CD4-positive, alpha-beta T cell (primary cell): ENCODE measurements around the gene TCF19. TPM values are rescaled to one million over a fixed set of nuclear protein-coding genes. Genes with fewer than 3 reads are reported as not detected.

Experiments
- ATAC-seq: fragments of 200-7000 bp; cut with Tn5 transposase; one replicate; pipeline ENCODE4 v1.10.0; 2022; ENCODE audit warnings: mild to moderate bottlenecking; ENCODE audit not compliant: poor library complexity
- CTCF ChIA-PET: fragments of 350-600 bp; sonication (Branson Sonifier 250); formaldehyde crosslinking; loops from one replicate; lab custom pipeline; 2021; ENCODE audit warnings: antibody characterized with exemption, inconsistent platforms; lab: Charles Lee
- POLR2A ChIA-PET: fragments of 350-600 bp; sonication (Branson Sonifier 250); formaldehyde crosslinking; loops from one replicate; lab custom pipeline; 2021; ENCODE audit warnings: antibody characterized with exemption, inconsistent platforms; lab: Charles Lee
- DNase-seq, 14 experiments: peaks; one replicate each; pipeline ENCODE4 v3.0.0-alpha.2; 2013 to 2020; ENCODE audit warnings: mixed read lengths in 2 of 14
- H3K27ac ChIP-seq, 2 donors: one replicate each; pipeline versions ENCODE4 v1.5.1 to v1.7.0; 2013; ENCODE audit warnings: low read length in 2 of 2, low read depth in 1 of 2, mild to moderate bottlenecking in 1 of 2
- H3K27me3 ChIP-seq, 2 experiments: 1 replicate in 1 of 2; 2 replicates in 1 of 2; pipeline versions ENCODE4 v1.6.1 to v1.7.0; 2013; ENCODE audit warnings: low read length in 2 of 2, control low read depth in 1 of 2, mild to moderate bottlenecking in 1 of 2, moderate library complexity in 1 of 2; ENCODE audit not compliant: insufficient read depth in 2 of 2, control insufficient read depth in 1 of 2
- H3K36me3 ChIP-seq: one replicate; pipeline ENCODE4 v1.6.1; 2013; ENCODE audit warnings: low read length, control low read depth; ENCODE audit not compliant: insufficient read depth
- H3K4me1 ChIP-seq: one replicate; pipeline ENCODE4 v1.6.1; 2013; ENCODE audit warnings: low read length, control low read depth; ENCODE audit not compliant: insufficient read depth
- H3K4me3 ChIP-seq: one replicate; pipeline ENCODE4 v1.5.1; 2013; ENCODE audit warnings: mild to moderate bottlenecking, low read length, moderate library complexity
- H3K9me3 ChIP-seq, 2 experiments: 1 replicate in 1 of 2; 2 replicates in 1 of 2; pipeline versions ENCODE4 v1.6.1 to v1.7.0; 2013; ENCODE audit warnings: low read length in 2 of 2, mild to moderate bottlenecking in 2 of 2, control low read depth in 1 of 2, moderate library complexity in 1 of 2; ENCODE audit not compliant: control insufficient read depth in 1 of 2, insufficient read depth in 1 of 2
- H3K27ac Mint-ChIP-seq: one replicate; pipeline ENCODE4 v1.8.0; 2020; ENCODE audit warnings: mixed read lengths
- H3K27me3 Mint-ChIP-seq: one replicate; pipeline ENCODE4 v1.8.0; 2021; ENCODE audit warnings: mixed read lengths
- H3K36me3 Mint-ChIP-seq: one replicate; pipeline ENCODE4 v1.8.0; 2021; ENCODE audit warnings: low read depth, mixed read lengths
- H3K4me1 Mint-ChIP-seq: one replicate; pipeline ENCODE4 v1.8.0; 2021; ENCODE audit warnings: low read depth, mixed read lengths
- H3K4me3 Mint-ChIP-seq: one replicate; pipeline ENCODE4 v1.8.0; 2020; ENCODE audit warnings: mild to moderate bottlenecking, mixed read lengths
- H3K9me3 Mint-ChIP-seq: one replicate; pipeline ENCODE4 v1.8.0; 2020; ENCODE audit warnings: mixed read lengths
- CTCF ChIP-seq: fragments of 200-600 bp; IDR thresholded peaks from one replicate; pipeline ENCODE4 v1.8.0; 2022; ENCODE audit warnings: antibody characterized with exemption, mild to moderate bottlenecking
- intact Hi-C, 2 experiments: fragments of 100-400 bp; cut with DNase I in 1 of 2; cut with micrococcal nuclease in 1 of 2; formaldehyde crosslinking; loops; one replicate each; pipeline versions ENCODE4 v1.15.1 to v1.9.0; 2023 to 2025; cut with DNase I, micrococcal nuclease
- total RNA-seq, 174 experiments: library from RNA in 2 of 174; stranded (reverse) in 2 of 174; gene quantifications; one replicate each; pipeline ENCODE4 v1.2.3 and lab custom pipeline; 2021 to 2026

The TCF19 gene
- total RNA-seq, 2 experiments from 2014 or later = 3.3 to 4.1 TPM

GRCh38 chr6:31173406-31173805, 15.0 kb downstream of the TCF19 start:
- no peaks in the 10 kb centered on the region for H3K9me3 Mint-ChIP-seq
- Histone ChIP-seq H3K9me3 (no peaks in the 10 kb centered on the region), H3K36me3 (no peaks in the 10 kb centered on the region), H3K4me3 (no peak overlapping the region), H3K27ac (no peak overlapping the region), H3K4me1 (peaks cover 4% of the 10 kb centered on the region), H3K27me3 (no peaks in the 10 kb centered on the region)
- intact Hi-C loops = no loop called here
- no peak overlapping the region for H3K4me3 Mint-ChIP-seq
- CTCF ChIA-PET = no interaction called here
- POLR2A ChIA-PET = no interaction called here
- no peak overlapping the region for H3K27ac Mint-ChIP-seq
- no peak for ATAC-seq
- no peak for DNase-seq
- H3K4me1 Mint-ChIP-seq = peaks cover 4% of the 10 kb centered on the region
- TF ChIP-seq CTCF = no peak
- H3K36me3 Mint-ChIP-seq = no peaks in the 10 kb centered on the region
- H3K27me3 Mint-ChIP-seq = no peaks in the 10 kb centered on the region

GRCh38 chr6:31174378-31174777, 16.0 kb downstream of the TCF19 start:
- H3K4me3 Mint-ChIP-seq = no peak overlapping the region

DNA sequence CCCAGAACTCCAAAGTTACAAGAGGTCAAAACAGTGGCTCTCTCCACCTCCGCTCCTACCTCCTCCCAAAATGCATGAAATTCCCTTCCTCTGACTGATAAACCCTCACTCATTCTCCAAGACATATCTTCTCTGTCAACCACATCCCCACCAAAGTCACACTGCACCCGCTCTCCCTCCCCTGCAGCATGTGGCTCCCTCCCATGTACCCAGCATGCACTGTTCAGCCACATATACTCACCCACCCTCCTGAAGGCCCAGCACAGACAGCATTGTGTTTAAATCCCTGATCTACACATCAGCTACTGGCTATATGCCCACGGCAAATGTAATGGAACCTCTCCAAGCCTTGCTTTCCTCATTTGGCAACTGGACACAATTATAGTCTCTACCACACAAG, 17.6 kb downstream of the TCF19 start:
- ChIA-PET POLR2A (no interaction called here), CTCF (interaction anchor here (0.9 kb wide), 1 partner anchor 21 kb away, joined by 3 read pairs; no protein-coding TSS in a partner anchor)
- Mint-ChIP-seq H3K36me3 (no peaks in the 10 kb centered on the region), H3K27ac (no peak overlapping the region), H3K4me1 (peaks cover 22% of the 10 kb centered on the region), H3K9me3 (no peaks in the 10 kb centered on the region), H3K27me3 (no peaks in the 10 kb centered on the region), H3K4me3 (peak overlapping the region; percentile 40)
- Histone ChIP-seq H3K4me3 (no peak overlapping the region), H3K9me3 (no peaks in the 10 kb centered on the region), H3K36me3 (no peaks in the 10 kb centered on the region), H3K27ac (no peak overlapping the region), H3K4me1 (peaks cover 19% of the 10 kb centered on the region), H3K27me3 (no peaks in the 10 kb centered on the region)
- no peak for TF ChIP-seq CTCF
- DNase-seq (peak in 1 of 14 experiments; percentile 38), ATAC-seq (no peak)
- intact Hi-C loops = loop anchor here in 1 of 2 experiments (5.0 kb wide), 1 partner anchor 34 kb away; no protein-coding TSS in a partner anchor

More at GRCh38 chr6:31174378-31174777, 16.0 kb downstream of the TCF19 start:
- H3K27me3 Mint-ChIP-seq = no peaks in the 10 kb centered on the region
- no peak overlapping the region for H3K27ac Mint-ChIP-seq
- H3K4me1 ChIP-seq = peaks cover 8% of the 10 kb centered on the region
- DNase-seq (no peak), ATAC-seq (no peak)
- H3K27me3 ChIP-seq = no peaks in the 10 kb centered on the region
- no peaks in the 10 kb centered on the region for H3K36me3 Mint-ChIP-seq
- H3K4me1 Mint-ChIP-seq = peaks cover 14% of the 10 kb centered on the region
- CTCF ChIA-PET = no interaction called here
- H3K27ac ChIP-seq = no peak overlapping the region
- no peaks in the 10 kb centered on the region for H3K9me3 ChIP-seq
- no peaks in the 10 kb centered on the region for H3K9me3 Mint-ChIP-seq
- no peaks in the 10 kb centered on the region for H3K36me3 ChIP-seq
- POLR2A ChIA-PET = no interaction called here
- no peak for TF ChIP-seq CTCF
- no peak overlapping the region for H3K4me3 ChIP-seq
- intact Hi-C loops = no loop called here
